ENCODE data around the gene BIRC7.

BIRC7 gene

DNA sequence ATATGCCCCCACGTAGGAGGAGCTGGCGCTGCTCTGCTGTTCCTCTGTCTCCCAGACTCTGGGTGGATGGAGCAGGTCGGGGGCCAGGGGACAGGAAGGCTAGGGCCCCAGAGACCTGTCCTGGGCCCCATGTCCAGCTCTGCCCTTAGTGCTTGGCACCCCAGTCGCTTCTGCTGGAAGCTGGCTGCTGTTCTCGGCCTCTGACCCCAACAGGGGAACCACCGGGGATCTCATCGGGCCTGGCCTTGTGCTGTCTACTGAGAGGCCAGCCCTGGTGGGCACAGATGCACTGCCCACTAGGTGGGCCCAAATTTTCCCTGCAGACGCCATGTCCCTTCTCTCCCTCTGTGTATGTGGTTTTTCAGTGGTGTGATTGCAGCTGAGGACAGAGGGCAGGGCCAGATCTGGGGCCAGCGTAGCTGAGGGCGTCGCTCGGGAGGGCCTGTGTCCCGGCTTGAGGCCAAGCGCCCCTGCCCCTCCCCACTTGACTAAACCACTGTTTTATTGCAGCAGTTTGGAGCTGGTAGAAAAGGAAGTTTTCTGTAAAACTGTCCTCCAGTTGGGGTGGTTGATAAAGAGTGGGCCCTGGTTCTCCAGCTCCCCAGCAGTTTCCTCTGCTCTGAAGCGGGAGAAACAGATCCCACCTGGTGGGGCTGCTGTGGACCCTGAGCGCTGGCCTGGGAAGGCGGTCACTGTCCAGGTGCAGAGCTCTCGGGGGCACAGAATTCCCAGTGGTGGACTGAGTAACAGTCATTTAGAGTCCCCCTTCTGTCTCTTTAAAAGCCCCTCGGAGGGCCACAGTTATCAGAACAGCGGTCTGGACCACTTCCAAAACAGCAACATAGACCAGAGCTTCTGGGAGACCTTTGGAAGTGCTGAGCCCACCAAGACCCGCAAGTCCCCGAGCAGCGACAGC, 51.3 kb downstream of the BIRC7 start:
- H3K4me2 ChIP-seq (ENCODE audit: low read length), result no peak overlapping the region
- peaks cover 13% of the 10 kb centered on the region for H3K36me3 ChIP-seq (ENCODE audit: control insufficient read depth, insufficient read depth, low read length)
- no peak overlapping the region for H3K27ac ChIP-seq (ENCODE audit: low read depth, low read length)
- H2AK5ac ChIP-seq (ENCODE audit: low read length), result no peak overlapping the region
- H3K79me1 ChIP-seq (ENCODE audit: low read length), result no peaks in the 10 kb centered on the region
- no peaks in the 10 kb centered on the region for H3K79me2 ChIP-seq (ENCODE audit: control insufficient read depth, insufficient read depth, low read length)
- no peak overlapping the region for H3K4me3 ChIP-seq (ENCODE audit: low read length)
- H2BK120ac ChIP-seq (ENCODE audit: low read depth, low read length), result no peak overlapping the region
- no peaks in the 10 kb centered on the region for H3K4me1 ChIP-seq (ENCODE audit: control insufficient read depth, low read depth, low read length)
- H2BK5ac ChIP-seq (ENCODE audit: low read length), result no peak overlapping the region
- no peak overlapping the region for H4K8ac ChIP-seq (ENCODE audit: low read depth, low read length)
- no peak overlapping the region for H3K18ac ChIP-seq (ENCODE audit: low read length)
- H3K9ac ChIP-seq (ENCODE audit: low read length), result no peak overlapping the region
- no peaks in the 10 kb centered on the region for H3K27me3 ChIP-seq (ENCODE audit: insufficient read depth, low read length, poor library complexity)
- no peak for DNase-seq
- no CpG with 5 or more reads among the region's 23 CpGs for WGBS (ENCODE audit: extremely low coverage, insufficient coverage, low lambda C conversion rate)
- no peak overlapping the region for H3K56ac ChIP-seq (ENCODE audit: low read length)
- H3K23ac ChIP-seq (ENCODE audit: low read length), result no peak overlapping the region
- no peak overlapping the region for H3K4ac ChIP-seq (ENCODE audit: low read depth, low read length)
- no peak overlapping the region for H2BK15ac ChIP-seq (replicated peaks; ENCODE audit: low read depth)
- H4K5ac ChIP-seq (ENCODE audit: low read length), result no peak overlapping the region

DNA sequence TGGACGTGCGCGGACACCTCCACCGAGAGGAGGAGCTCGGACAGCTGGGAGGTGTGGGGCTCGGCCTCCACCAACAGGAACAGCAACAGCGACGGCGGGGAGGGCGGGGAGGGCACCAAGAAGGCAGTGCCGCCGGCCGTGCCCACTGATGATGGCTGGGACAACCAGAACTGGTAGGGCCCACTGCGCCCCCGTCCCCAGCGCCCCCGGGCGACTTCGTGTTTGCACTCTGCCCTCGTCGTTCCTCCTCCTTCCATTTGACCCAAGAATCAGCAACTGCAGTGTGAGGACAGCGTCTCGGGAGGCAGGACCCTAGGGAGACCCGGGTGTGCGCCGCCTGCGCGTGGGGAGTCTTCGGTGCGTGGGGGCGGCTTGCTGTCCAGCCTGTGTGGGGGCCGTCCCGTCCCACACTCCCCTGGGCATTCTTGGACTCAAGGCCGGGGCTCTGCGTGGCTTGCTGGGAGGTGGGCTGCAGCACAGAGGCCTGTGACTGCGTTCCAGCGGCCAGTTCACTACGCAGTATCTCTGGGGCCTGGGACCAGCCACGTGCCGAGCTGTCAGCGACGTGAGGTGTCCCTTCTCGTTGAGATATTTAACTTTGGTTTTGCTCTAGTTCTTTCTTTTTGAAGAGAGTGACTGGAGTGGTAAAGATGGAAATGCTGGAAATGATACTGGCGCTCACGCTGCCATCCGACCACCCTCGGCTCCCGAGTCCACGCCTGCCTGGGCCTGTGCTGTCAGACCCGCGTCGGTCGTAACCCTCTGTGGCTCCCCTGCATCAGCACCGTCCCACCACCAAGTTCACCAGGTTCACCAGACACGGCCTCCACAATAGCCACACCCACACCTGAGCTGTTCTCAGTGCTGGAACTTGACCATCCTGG, 52.2 kb downstream of the BIRC7 start:
- no peak overlapping the region for H3K9ac ChIP-seq (ENCODE audit: low read length)
- no peak overlapping the region for H3K18ac ChIP-seq (ENCODE audit: low read length)
- no peak overlapping the region for H4K8ac ChIP-seq (ENCODE audit: low read depth, low read length)
- H3K4me1 ChIP-seq (ENCODE audit: control insufficient read depth, low read depth, low read length), result no peaks in the 10 kb centered on the region
- no peak overlapping the region for H3K4me2 ChIP-seq (ENCODE audit: low read length)
- no peak overlapping the region for H2BK120ac ChIP-seq (ENCODE audit: low read depth, low read length)
- no peaks in the 10 kb centered on the region for H3K27me3 ChIP-seq (ENCODE audit: insufficient read depth, low read length, poor library complexity)
- DNase-seq, result no peak
- H3K4ac ChIP-seq (ENCODE audit: low read depth, low read length), result no peak overlapping the region
- no peak overlapping the region for H3K4me3 ChIP-seq (ENCODE audit: low read length)
- no peak overlapping the region for H3K23ac ChIP-seq (ENCODE audit: low read length)
- H3K56ac ChIP-seq (ENCODE audit: low read length), result no peak overlapping the region
- no peak overlapping the region for H2AK5ac ChIP-seq (ENCODE audit: low read length)
- no peaks in the 10 kb centered on the region for H3K79me2 ChIP-seq (ENCODE audit: control insufficient read depth, insufficient read depth, low read length)
- WGBS (ENCODE audit: extremely low coverage, insufficient coverage, low lambda C conversion rate), result no CpG with 5 or more reads among the region's 55 CpGs
- H2BK5ac ChIP-seq (ENCODE audit: low read length), result no peak overlapping the region
- H2BK15ac ChIP-seq (replicated peaks; ENCODE audit: low read depth), result no peak overlapping the region
- no peak overlapping the region for H4K5ac ChIP-seq (ENCODE audit: low read length)
- H3K79me1 ChIP-seq (ENCODE audit: low read length), result no peaks in the 10 kb centered on the region
- no peak overlapping the region for H3K27ac ChIP-seq (ENCODE audit: low read depth, low read length)
- peaks cover 11% of the 10 kb centered on the region for H3K36me3 ChIP-seq (ENCODE audit: control insufficient read depth, insufficient read depth, low read length)

DNA sequence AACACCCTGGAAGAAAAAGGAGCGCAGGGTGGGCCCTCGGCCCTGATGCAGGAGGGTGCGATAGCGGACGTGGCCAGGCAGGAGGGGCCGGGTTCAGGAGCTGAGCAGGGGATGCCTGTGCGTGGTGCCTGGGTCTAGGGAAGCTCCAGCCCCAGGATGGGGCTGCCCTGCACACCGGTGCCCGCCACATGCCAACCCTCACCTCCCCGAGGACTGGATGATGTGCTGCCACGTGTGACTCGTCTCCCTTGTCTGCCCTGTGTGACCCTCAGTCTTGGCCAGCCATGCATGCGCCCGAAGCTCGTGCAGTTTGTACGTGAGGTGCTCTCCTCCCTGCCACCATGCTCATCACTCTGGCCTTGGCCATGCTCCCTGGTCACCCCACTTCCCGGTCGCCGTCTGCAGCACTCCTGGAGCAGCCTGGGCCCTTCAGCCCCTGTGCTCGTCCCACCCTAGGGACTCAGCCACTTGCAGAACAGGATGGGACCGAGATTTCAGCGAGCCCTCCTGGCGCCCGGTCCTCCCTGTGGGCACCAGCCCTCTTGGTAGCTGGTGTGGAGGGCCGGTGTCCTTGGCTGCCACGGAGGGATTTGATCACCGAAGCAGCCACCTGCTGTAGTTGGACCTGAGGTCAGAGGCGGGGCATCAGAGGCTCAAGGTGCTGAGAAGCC, 53.0 kb downstream of the BIRC7 start:
- H2BK120ac ChIP-seq (ENCODE audit: low read depth, low read length), result no peak overlapping the region
- no peak for DNase-seq
- no peak overlapping the region for H3K23ac ChIP-seq (ENCODE audit: low read length)
- no peak overlapping the region for H3K56ac ChIP-seq (ENCODE audit: low read length)
- no peak overlapping the region for H2AK5ac ChIP-seq (ENCODE audit: low read length)
- H3K27ac ChIP-seq (ENCODE audit: low read depth, low read length), result no peak overlapping the region
- no peaks in the 10 kb centered on the region for H3K79me1 ChIP-seq (ENCODE audit: low read length)
- no peaks in the 10 kb centered on the region for H3K4me1 ChIP-seq (ENCODE audit: control insufficient read depth, low read depth, low read length)
- no peak overlapping the region for H3K18ac ChIP-seq (ENCODE audit: low read length)
- no peak overlapping the region for H2BK15ac ChIP-seq (replicated peaks; ENCODE audit: low read depth)
- no peaks in the 10 kb centered on the region for H3K27me3 ChIP-seq (ENCODE audit: insufficient read depth, low read length, poor library complexity)
- no peak overlapping the region for H2BK5ac ChIP-seq (ENCODE audit: low read length)
- no peak overlapping the region for H4K5ac ChIP-seq (ENCODE audit: low read length)
- no peak overlapping the region for H3K4me3 ChIP-seq (ENCODE audit: low read length)
- H4K8ac ChIP-seq (ENCODE audit: low read depth, low read length), result no peak overlapping the region
- H3K4ac ChIP-seq (ENCODE audit: low read depth, low read length), result no peak overlapping the region
- no peak overlapping the region for H3K9ac ChIP-seq (ENCODE audit: low read length)
- no peak overlapping the region for H3K4me2 ChIP-seq (ENCODE audit: low read length)
- no CpG with 5 or more reads among the region's 28 CpGs for WGBS (ENCODE audit: extremely low coverage, insufficient coverage, low lambda C conversion rate)
- no peaks in the 10 kb centered on the region for H3K79me2 ChIP-seq (ENCODE audit: control insufficient read depth, insufficient read depth, low read length)
- peaks cover 11% of the 10 kb centered on the region for H3K36me3 ChIP-seq (ENCODE audit: control insufficient read depth, insufficient read depth, low read length)

DNA sequence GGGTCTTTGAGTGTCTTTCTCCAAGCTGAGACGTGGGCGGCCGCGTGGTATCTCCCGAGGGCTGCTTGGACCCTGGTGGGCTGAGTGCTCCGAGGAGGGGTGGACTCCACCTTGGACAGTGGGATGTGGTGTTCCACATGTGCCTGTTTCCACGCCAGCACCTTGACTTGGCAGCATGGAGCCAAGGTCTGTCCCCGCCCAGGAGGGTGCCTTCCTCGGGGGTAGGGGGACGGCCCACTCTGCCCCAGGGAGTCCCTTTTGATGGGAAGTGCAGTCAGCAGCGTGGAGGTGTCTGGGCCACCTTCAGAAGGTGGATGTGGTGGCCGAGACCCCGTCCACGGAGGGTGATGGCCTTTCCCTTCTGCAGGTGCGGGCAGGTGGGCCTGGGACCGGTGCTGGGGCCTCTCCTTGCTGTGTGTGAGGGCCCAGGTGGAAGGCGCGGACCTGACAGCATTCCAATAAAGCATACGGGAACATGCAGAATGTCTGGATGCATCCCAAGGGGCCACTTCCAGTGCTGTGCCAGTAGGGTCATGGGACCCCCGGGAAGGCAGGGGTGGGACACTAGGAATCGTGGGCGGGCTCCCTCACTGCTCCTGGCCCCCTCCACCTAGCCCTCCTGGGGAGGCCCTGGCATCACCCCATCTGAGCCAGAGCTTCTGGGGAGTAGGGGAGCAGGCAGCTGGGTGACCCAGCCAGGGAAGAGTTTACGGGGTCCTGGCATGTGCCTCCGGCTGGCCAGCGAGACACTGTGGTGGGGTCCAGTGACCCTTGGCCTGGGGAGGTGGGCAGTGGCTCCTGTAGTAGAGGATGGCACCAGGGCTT, 53.8 kb downstream of the BIRC7 start:
- Histone ChIP-seq H3K4me2 (ENCODE audit: low read length) (no peak overlapping the region), H3K56ac (ENCODE audit: low read length) (no peak overlapping the region), H3K79me2 (ENCODE audit: control insufficient read depth, insufficient read depth, low read length) (no peaks in the 10 kb centered on the region), H3K23ac (ENCODE audit: low read length) (no peak overlapping the region), H3K4me1 (ENCODE audit: control insufficient read depth, low read depth, low read length) (no peaks in the 10 kb centered on the region), H3K4ac (ENCODE audit: low read depth, low read length) (no peak overlapping the region), H3K4me3 (ENCODE audit: low read length) (no peak overlapping the region), H3K36me3 (ENCODE audit: control insufficient read depth, insufficient read depth, low read length) (peaks cover 9% of the 10 kb centered on the region), H3K79me1 (ENCODE audit: low read length) (no peaks in the 10 kb centered on the region), H2BK15ac (replicated peaks; ENCODE audit: low read depth) (no peak overlapping the region), H3K27ac (ENCODE audit: low read depth, low read length) (no peak overlapping the region), H2BK120ac (ENCODE audit: low read depth, low read length) (no peak overlapping the region), H4K8ac (ENCODE audit: low read depth, low read length) (no peak overlapping the region), H2BK5ac (ENCODE audit: low read length) (no peak overlapping the region), H3K18ac (ENCODE audit: low read length) (no peak overlapping the region), H3K9ac (ENCODE audit: low read length) (no peak overlapping the region), H3K27me3 (ENCODE audit: insufficient read depth, low read length, poor library complexity) (no peaks in the 10 kb centered on the region), H2AK5ac (ENCODE audit: low read length) (no peak overlapping the region), H4K5ac (ENCODE audit: low read length) (no peak overlapping the region)
- WGBS (ENCODE audit: extremely low coverage, insufficient coverage, low lambda C conversion rate), result no CpG with 5 or more reads among the region's 25 CpGs
- DNase-seq, result no peak
